Natural killer cell (primary cell): Measurements from ENCODE around the gene C1QTNF6. TPM values are rescaled to one million over a fixed set of nuclear protein-coding genes. Genes with fewer than 3 reads are reported as not detected.
"Not testable (repeated sequence)": the region's sequence is repeated elsewhere in the genome, so short reads cannot be mapped to it uniquely, and the experiment has no call there.

ENCODE experiments used
- ATAC-seq, 3 donors: fragments of 150-1000 bp in 2 of 3; fragments of 200-7000 bp in 1 of 3; cut with Tn5 transposase; 1 replicate in 1 of 3; 2 replicates in 2 of 3; pipeline ENCODE4 v1.10.0; 2021; ENCODE audit warnings: mild to moderate bottlenecking in 2 of 3, moderate library complexity in 2 of 3
- DNase-seq, 2 donors: peaks; one replicate each; pipeline versions ENCODE4 v3.0.0 to v3.0.0-alpha.2; 2013 to 2021; ENCODE audit warnings: mixed read lengths in 1 of 2
- H3K27ac ChIP-seq: one replicate; pipeline ENCODE4 v1.5.1; 2013; ENCODE audit warnings: mild to moderate bottlenecking, low read length
- H3K27me3 ChIP-seq: one replicate; pipeline ENCODE4 v1.6.1; 2013; ENCODE audit warnings: low read length; ENCODE audit not compliant: control insufficient read depth, insufficient read depth
- H3K36me3 ChIP-seq: one replicate; pipeline ENCODE4 v1.6.1; 2013; ENCODE audit warnings: low read length; ENCODE audit not compliant: control insufficient read depth, insufficient read depth
- H3K4me1 ChIP-seq: one replicate; pipeline ENCODE4 v1.6.1; 2013; ENCODE audit warnings: low read length; ENCODE audit not compliant: control insufficient read depth, insufficient read depth
- H3K4me3 ChIP-seq: one replicate; pipeline ENCODE4 v1.5.1; 2013; ENCODE audit warnings: low read length
- H3K9me3 ChIP-seq: one replicate; pipeline ENCODE4 v1.6.1; 2013; ENCODE audit warnings: low read length; ENCODE audit not compliant: control insufficient read depth, insufficient read depth
- H3K27ac Mint-ChIP-seq, 2 donors: one replicate each; pipeline ENCODE4 v1.8.0; 2022; ENCODE audit warnings: mild to moderate bottlenecking in 2 of 2, mixed read lengths in 2 of 2, moderate library complexity in 1 of 2
- H3K27me3 Mint-ChIP-seq, 2 donors: one replicate each; pipeline ENCODE4 v1.8.0; 2022; ENCODE audit warnings: low read depth in 2 of 2, mixed read lengths in 2 of 2
- H3K36me3 Mint-ChIP-seq: one replicate; pipeline ENCODE4 v1.8.0; 2022; ENCODE audit warnings: mixed read lengths
- H3K4me1 Mint-ChIP-seq, 2 donors: one replicate each; pipeline ENCODE4 v1.8.0; 2022; ENCODE audit warnings: mixed read lengths in 2 of 2
- H3K4me3 Mint-ChIP-seq: one replicate; pipeline ENCODE4 v1.8.0; 2022; ENCODE audit warnings: mild to moderate bottlenecking, moderate library complexity, mixed read lengths
- H3K9me3 Mint-ChIP-seq, 2 donors: one replicate each; pipeline ENCODE4 v1.8.0; 2022; ENCODE audit warnings: mixed read lengths in 2 of 2
- WGBS: methylation state at CpG from one replicate; pipeline ENCODE4 v1.1.7; 2013; ENCODE audit warnings: missing lambda C conversion rate; ENCODE audit not compliant: insufficient coverage; 5-methylcytosine and 5-hydroxymethylcytosine counted together
- intact Hi-C: fragments of 100-400 bp; cut with micrococcal nuclease; formaldehyde crosslinking; loops from one replicate; pipeline ENCODE4 v1.14.2; 2022
- total RNA-seq, 4 donors: library from RNA; stranded (reverse); fragments of 120-200 nt in 1 of 4; gene quantifications; one replicate each; pipeline versions ENCODE4 v1.2.3 to v1.2.4, GENCODE V29; 2013 to 2022
- TF ChIP-seq, protein P1 (sequence below): fragments of 200-600 bp; IDR thresholded peaks from one replicate; pipeline ENCODE4 v1.8.0; 2022; ENCODE audit warnings: antibody characterized with exemption

Gene C1QTNF6
- total RNA-seq, 3 donors from 2014 or later (not counting 1 experiment from before 2014, with no cell fraction given), result 6.0 to 10.3 (median 6.7) TPM

DNA sequence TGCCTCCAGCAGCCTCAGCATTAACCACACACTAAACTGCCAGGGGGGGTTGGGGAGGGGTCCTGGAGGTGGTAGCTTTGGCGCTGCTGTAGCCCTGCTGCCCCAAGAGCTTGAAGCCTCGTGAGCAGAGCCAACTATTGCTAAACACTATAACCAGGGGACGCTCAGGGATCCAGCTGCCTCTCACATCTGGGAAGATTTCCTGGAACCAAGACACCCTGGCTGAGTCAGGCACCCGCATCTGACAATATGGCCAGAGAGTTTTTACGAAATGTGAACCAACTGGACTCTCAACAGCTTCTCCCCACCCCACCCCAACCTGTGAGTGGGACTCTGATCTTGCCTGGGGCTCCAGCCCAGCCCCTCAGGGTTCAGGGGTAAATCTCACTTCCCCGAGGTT is 14.3 kb downstream of the C1QTNF6 start:
- Histone ChIP-seq H3K4me1 (peaks cover 52% of the 10 kb centered on the region), H3K27me3 (no peaks in the 10 kb centered on the region), H3K4me3 (no peak overlapping the region), H3K27ac (no peak overlapping the region), H3K9me3 (no peaks in the 10 kb centered on the region), H3K36me3 (no peaks in the 10 kb centered on the region)
- H3K27me3 Mint-ChIP-seq, result peaks cover 0 to 4% of the 10 kb centered on the region in 2 donors
- ATAC-seq, result no peak
- 93% methylated on average over 5 of the region's 6 CpGs for WGBS
- H3K27ac Mint-ChIP-seq, result no peak overlapping the region
- H3K4me1 Mint-ChIP-seq, result peaks cover 35 to 45% of the 10 kb centered on the region in 2 donors
- no peaks in the 10 kb centered on the region for H3K36me3 Mint-ChIP-seq
- DNase-seq, result peak in 1 of 2 donors; percentile 5
- no peaks in the 10 kb centered on the region for H3K9me3 Mint-ChIP-seq
- no peak overlapping the region for H3K4me3 Mint-ChIP-seq
- TF ChIP-seq, protein P1, sequence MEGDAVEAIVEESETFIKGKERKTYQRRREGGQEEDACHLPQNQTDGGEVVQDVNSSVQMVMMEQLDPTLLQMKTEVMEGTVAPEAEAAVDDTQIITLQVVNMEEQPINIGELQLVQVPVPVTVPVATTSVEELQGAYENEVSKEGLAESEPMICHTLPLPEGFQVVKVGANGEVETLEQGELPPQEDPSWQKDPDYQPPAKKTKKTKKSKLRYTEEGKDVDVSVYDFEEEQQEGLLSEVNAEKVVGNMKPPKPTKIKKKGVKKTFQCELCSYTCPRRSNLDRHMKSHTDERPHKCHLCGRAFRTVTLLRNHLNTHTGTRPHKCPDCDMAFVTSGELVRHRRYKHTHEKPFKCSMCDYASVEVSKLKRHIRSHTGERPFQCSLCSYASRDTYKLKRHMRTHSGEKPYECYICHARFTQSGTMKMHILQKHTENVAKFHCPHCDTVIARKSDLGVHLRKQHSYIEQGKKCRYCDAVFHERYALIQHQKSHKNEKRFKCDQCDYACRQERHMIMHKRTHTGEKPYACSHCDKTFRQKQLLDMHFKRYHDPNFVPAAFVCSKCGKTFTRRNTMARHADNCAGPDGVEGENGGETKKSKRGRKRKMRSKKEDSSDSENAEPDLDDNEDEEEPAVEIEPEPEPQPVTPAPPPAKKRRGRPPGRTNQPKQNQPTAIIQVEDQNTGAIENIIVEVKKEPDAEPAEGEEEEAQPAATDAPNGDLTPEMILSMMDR, result no peak
- intact Hi-C loops, result no loop called here

- Mint-ChIP-seq H3K36me3 (no peaks in the 10 kb centered on the region), H3K4me1 (peaks cover 38 to 47% of the 10 kb centered on the region in 2 donors), H3K9me3 (no peaks in the 10 kb centered on the region), H3K27me3 (peaks cover 0 to 4% of the 10 kb centered on the region in 2 donors), H3K4me3 (no peak overlapping the region), H3K27ac (peak overlapping the region in 1 of 2 donors; percentile 31)
- H3K27ac ChIP-seq, result no peak overlapping the region
- no peaks in the 10 kb centered on the region for H3K9me3 ChIP-seq
- H3K27me3 ChIP-seq, result no peaks in the 10 kb centered on the region
- intact Hi-C loops, result no loop called here
- DNase-seq (peak in 1 of 2 donors; percentile 1), ATAC-seq (no peak)
- 87% methylated on average over 14 of the region's 14 CpGs for WGBS
- H3K36me3 ChIP-seq, result no peaks in the 10 kb centered on the region
- peaks cover 52% of the 10 kb centered on the region for H3K4me1 ChIP-seq
- TF ChIP-seq, protein P1, result no peak
- H3K4me3 ChIP-seq, result no peak overlapping the region
Observed at GRCh38 chr22:37172266-37173245, 15.5 kb downstream of the C1QTNF6 start.

DNA sequence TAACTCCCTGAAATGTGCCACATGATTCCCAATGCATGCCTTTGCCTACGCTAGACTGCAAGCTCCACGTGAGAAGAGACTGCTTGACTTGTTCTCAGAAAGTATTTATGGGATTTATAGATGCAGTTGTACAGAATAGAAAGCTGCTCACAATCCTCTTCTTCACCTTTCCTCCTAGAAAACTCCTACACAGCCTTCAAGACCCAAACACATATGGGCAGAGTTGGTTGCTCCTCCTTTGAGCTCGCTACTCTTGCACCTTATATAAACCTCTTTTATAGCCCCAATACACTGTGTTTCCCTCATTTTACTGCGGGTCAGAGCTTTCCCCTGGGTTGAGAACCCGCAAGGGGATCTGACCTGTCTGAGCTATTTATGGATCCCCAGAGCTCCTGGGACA is 16.4 kb downstream of the C1QTNF6 start:
- Mint-ChIP-seq H3K27ac (peak overlapping the region in 1 of 2 donors; percentile 11), H3K9me3 (no peaks in the 10 kb centered on the region), H3K4me3 (no peak overlapping the region), H3K27me3 (peaks cover 0 to 4% of the 10 kb centered on the region in 2 donors), H3K36me3 (no peaks in the 10 kb centered on the region), H3K4me1 (peaks cover 40 to 50% of the 10 kb centered on the region in 2 donors)
- Histone ChIP-seq H3K27ac (no peak overlapping the region), H3K4me1 (peaks cover 52% of the 10 kb centered on the region), H3K9me3 (no peaks in the 10 kb centered on the region), H3K4me3 (no peak overlapping the region), H3K36me3 (no peaks in the 10 kb centered on the region), H3K27me3 (no peaks in the 10 kb centered on the region)
- 92% methylated on average over 5 of the region's 5 CpGs for WGBS
- intact Hi-C loops, result no loop called here
- ATAC-seq, result no peak
- no peak for DNase-seq
- TF ChIP-seq, protein P1, result no peak

DNA sequence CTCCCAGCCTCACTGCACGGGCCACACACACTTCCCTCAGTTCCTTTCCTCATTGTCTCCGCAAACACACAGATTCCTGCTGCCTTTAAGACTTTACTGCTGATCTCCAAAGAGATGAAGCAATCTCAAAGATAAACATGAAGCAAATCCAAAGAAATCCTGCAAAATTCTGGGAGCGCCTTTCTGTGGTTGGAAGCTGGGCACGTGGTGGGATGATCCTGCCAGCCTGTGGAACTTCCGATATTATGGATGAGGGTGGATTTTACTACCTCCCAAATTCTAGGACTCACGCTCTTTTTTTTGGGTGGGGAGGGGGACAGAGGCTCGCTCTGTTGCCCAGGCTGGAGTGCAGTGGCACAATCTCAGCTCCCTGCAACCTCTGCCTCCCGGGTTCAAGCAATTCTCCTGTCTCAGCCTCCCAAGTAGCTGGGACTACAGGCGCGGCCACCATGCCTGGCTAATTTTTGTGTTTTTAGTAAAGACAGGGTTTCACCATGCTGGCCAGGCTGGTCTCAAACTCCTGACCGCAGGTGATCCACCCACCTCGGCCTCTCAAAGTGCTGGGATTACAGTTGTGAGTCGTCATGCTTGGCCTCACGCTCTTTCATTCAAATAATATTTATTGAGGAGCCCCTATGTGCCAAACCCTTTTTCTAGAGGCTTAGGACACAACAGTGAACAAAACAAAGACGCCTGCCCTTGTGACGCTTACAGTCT is 17.2 kb downstream of the C1QTNF6 start:
- ATAC-seq, intact Hi-C loops, H3K36me3 ChIP-seq, H3K27ac Mint-ChIP-seq, H3K4me3 ChIP-seq, H3K27me3 ChIP-seq, H3K9me3 ChIP-seq, H3K4me3 Mint-ChIP-seq, DNase-seq, H3K36me3 Mint-ChIP-seq, H3K27me3 Mint-ChIP-seq, H3K27ac ChIP-seq, H3K9me3 Mint-ChIP-seq: not testable (repeated sequence)
- peaks cover 52% of the 10 kb centered on the region for H3K4me1 ChIP-seq
- H3K4me1 Mint-ChIP-seq, result peaks cover 40 to 49% of the 10 kb centered on the region in 2 donors
- 95% methylated on average over 15 of the region's 16 CpGs for WGBS
